Kidney epithelial cell (primary cell): Measurements from ENCODE around the gene ELMO3. TPM values are rescaled to one million over a fixed set of nuclear protein-coding genes. Genes with fewer than 3 reads are reported as not detected.

Experiments
- DNase-seq: peaks from one replicate; pipeline ENCODE4 v3.0.0-alpha.2; 2010; ENCODE audit warnings: low read depth
- H3K27me3 ChIP-seq: 2 replicates; pipeline ENCODE4 v1.6.0; 2011; ENCODE audit warnings: low read length; ENCODE audit not compliant: control insufficient read depth, insufficient read depth
- H3K36me3 ChIP-seq: 2 replicates; pipeline ENCODE4 v1.5.1; 2011; ENCODE audit warnings: low read length; ENCODE audit not compliant: control insufficient read depth, insufficient read depth
- H3K4me3 ChIP-seq: 2 replicates; pipeline ENCODE4 v1.5.1; 2011; ENCODE audit warnings: low read depth, mild to moderate bottlenecking, control low read depth, low read length
- total RNA-seq: library from RNA; depleted of rRNA; stranded (reverse); fragments of >200 nt; gene quantifications from 2 replicates; pipeline ENCODE4 v1.2.3, GENCODE V29; 2015
- TF ChIP-seq, protein P1 (sequence below): IDR thresholded peaks from 2 replicates; pipeline ENCODE4 v1.5.1; 2011; ENCODE audit warnings: mild to moderate bottlenecking, moderate library complexity, low read length, control low read depth, inconsistent platforms; ENCODE audit not compliant: insufficient read depth, poor library complexity, severe bottlenecking

Gene ELMO3
- total RNA-seq, 1 donor from 2014 or later = 5.9 TPM

DNA sequence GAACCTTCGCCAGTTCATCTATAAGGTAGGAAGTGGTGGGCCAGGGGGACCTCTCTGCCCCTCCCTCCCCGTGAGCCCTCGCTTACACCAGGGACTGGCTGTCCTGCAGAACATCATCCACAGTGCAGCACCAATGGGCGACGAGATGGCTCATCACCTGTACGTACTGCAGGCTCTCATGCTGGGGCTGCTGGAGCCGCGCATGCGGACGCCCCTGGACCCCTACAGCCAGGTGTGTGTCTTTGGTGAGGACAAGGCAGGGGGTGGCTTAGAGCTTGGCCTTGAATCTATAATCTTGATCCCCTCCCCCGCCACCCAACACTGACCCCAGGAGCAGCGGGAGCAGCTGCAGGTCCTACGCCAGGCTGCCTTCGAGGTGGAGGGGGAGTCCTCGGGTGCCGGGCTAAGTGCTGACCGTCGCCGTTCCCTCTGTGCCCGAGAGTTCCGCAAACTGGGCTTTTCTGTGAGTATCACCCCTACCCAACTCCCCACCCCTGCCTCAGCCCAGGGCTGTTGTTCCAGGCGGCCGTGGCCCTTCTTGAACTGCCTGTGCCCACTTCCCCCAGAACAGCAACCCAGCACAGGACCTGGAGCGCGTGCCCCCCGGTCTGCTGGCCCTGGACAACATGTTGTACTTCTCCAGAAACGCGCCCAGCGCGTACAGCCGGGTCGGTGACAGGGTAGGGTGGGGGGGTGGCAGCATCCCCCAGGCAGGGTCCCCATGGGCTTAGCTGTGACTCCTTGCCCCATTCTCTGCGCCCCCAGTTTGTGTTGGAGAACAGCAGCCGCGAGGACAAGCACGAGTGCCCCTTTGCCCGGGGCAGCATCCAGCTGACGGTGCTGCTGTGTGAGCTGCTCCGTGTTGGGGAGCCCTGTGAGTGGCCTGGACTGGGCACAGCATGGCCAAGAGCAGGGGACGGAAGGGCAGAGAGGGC, 2.7 kb downstream of the ELMO3 start:
- Histone ChIP-seq H3K36me3 (no peaks in the 10 kb centered on the region), H3K4me3 (no peak overlapping the region), H3K27me3 (no peaks in the 10 kb centered on the region)
- no peak for DNase-seq
- TF ChIP-seq, protein P1, sequence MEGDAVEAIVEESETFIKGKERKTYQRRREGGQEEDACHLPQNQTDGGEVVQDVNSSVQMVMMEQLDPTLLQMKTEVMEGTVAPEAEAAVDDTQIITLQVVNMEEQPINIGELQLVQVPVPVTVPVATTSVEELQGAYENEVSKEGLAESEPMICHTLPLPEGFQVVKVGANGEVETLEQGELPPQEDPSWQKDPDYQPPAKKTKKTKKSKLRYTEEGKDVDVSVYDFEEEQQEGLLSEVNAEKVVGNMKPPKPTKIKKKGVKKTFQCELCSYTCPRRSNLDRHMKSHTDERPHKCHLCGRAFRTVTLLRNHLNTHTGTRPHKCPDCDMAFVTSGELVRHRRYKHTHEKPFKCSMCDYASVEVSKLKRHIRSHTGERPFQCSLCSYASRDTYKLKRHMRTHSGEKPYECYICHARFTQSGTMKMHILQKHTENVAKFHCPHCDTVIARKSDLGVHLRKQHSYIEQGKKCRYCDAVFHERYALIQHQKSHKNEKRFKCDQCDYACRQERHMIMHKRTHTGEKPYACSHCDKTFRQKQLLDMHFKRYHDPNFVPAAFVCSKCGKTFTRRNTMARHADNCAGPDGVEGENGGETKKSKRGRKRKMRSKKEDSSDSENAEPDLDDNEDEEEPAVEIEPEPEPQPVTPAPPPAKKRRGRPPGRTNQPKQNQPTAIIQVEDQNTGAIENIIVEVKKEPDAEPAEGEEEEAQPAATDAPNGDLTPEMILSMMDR = no peak

- H3K27me3 ChIP-seq = no peaks in the 10 kb centered on the region
- no peak overlapping the region for H3K4me3 ChIP-seq
- DNase-seq = no peak
- TF ChIP-seq, protein P1 = no peak
- no peaks in the 10 kb centered on the region for H3K36me3 ChIP-seq
These were observed 3.5 kb downstream of the ELMO3 start for GRCh38 chr16:67202426-67202825.

DNA sequence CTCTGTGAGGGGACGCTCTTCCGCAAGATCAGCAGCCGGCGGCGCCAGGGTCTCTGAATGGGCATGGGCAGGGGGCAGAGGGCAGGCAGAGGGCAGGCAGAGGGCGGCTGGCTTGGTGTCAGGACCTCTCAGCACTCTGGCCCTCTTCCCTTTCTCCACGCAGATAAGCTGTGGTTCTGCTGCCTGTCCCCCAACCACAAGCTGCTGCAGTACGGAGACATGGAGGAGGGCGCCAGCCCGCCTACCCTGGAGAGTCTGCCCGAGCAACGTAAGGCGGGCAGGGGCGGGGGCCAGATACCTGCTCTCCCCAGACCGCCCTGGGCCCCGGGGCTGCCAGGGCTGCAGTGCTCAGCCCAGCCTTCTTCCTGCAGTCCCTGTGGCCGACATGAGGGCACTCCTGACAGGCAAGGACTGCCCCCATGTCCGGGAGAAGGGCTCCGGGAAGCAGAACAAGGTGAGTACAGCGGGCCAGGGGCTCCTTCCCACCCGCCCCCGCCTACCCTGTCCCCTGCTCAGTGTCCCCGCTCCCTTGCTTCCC, 4.1 kb downstream of the ELMO3 start:
- H3K4me3 ChIP-seq = no peak overlapping the region
- TF ChIP-seq, protein P1 = no peak
- no peaks in the 10 kb centered on the region for H3K27me3 ChIP-seq
- DNase-seq = no peak
- H3K36me3 ChIP-seq = no peaks in the 10 kb centered on the region

DNA sequence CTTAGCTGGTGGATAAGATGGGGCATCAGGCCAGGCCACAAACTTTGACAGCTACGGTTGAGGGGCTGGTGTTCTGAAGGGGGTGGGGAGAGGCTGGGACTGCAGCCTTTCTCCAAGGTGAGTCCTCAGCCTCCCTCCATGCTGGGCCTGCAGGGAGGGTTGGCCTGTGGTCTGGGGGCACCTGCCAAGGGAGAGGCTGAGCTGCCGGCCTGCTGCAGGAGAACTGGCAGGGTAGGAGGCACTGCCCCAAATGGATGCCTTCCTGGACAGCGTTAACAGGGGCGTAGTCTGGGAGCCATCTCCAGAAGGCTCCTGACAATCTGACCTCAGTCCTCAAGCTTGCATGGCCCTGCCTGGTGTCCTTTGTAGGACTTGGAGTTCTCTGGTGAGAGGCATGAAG, 5.1 kb downstream of the ELMO3 start:
- Histone ChIP-seq H3K36me3 (no peaks in the 10 kb centered on the region), H3K27me3 (no peaks in the 10 kb centered on the region)
- no peak for DNase-seq

GRCh38 chr16:67206129-67206837, 7.4 kb downstream of the ELMO3 start:
- Histone ChIP-seq H3K4me3 (no peak overlapping the region), H3K36me3 (no peaks in the 10 kb centered on the region), H3K27me3 (no peaks in the 10 kb centered on the region)
- no peak for DNase-seq
- TF ChIP-seq, protein P1 = no peak

More for the DNA sequence above, 5.1 kb downstream of the ELMO3 start:
- TF ChIP-seq, protein P1 = no peak
- no peak overlapping the region for H3K4me3 ChIP-seq
